Stimulated activated CD8-positive, alpha-beta memory T cell treated with anti-CD3 and anti-CD28 coated beads, Interleukin-7, amount 100 ng/mL, for 1 hour (primary cell): ENCODE measurements around the gene PTPRD.

Experiments used
- DNase-seq, 2 donors: peaks; one replicate each; pipeline ENCODE4 v3.0.0-alpha.2; 2020; ENCODE audit warnings: low read depth in 2 of 2

The PTPRD gene

DNA sequence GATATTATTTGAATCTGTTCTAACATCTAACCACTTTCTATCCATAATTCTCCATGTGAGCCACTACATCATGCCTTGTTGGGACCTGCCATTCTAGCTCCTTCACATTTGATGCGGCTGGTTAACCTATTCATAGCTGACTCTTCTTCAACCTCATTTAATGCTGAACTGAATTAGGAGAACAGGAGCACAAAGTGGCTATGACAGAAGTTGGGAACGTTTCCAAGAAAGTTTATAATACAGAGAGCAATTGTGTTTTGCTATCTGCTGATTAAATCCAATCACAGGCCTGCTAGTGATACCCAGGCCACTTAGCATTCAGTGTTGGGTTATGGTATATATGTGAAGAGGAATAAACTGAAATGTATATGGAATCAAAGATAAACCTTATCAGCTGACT, 440.3 kb downstream of the PTPRD start:
- DNase-seq, result no peak

DNA sequence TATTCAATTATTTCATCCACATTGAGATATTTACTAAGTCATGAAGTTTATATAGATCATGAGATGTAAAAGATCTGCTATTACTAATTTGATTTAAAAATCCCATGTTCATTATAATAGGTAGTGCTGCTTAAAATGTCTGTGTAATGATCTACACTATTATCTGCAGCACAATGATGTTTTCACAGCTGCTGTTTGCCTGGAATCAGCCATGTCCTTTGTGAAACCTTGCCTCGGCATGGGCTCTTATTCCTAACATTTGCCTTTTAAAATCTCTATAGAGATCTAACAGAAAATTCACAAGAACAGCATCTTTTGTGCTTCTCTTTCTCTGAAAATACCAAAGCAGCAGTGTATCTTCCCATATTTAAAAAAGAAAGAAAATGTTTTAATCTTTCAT, 444.6 kb downstream of the PTPRD start:
- DNase-seq, result no peak

GRCh38 chr9:10148796-10149195, 464.0 kb downstream of the PTPRD start:
- no peak for DNase-seq

DNA sequence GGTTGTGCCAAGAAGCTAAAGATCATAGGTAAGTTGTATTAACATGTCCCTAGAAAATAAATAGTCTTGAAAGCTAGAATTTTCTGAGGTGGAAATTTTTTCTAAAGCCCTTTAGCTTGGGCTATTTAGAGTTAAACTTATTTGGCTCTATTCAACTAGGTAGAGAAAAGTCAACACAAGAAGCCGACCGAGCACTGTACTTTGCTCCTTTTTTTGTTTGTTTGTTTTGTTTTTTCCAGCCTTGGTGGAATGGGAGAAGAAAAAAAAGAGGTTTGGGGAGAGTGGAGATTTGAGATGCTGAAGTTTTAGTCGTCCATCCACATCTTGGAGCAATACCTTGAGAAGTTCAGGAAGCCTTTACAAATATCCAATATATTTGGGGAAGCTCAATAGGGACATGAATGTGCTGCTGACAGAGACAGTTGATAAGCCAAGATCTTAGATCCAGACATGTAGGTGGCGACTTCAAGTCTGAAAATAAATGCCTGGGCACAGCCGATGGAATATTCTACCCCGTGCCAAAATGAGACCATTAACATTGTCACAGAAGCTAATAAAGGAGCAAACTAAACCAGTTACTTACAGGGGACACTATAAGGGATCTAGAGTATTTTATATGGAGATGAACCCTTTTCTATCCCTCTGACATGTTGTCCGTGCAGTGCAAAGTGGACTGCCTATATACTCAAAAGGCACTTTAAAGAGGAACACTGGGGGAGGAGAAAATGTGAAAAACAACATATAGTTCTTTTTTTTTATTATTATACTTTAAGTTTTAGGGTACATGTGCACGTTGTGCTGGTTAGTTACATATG, 466.1 kb downstream of the PTPRD start:
- no peak for DNase-seq

GRCh38 chr9:10144355-10144754, 468.4 kb downstream of the PTPRD start:
- no peak for DNase-seq

- DNase-seq, result no peak
Observed at GRCh38 chr9:10135553-10135952, 477.2 kb downstream of the PTPRD start.

GRCh38 chr9:10134266-10134665, 478.5 kb downstream of the PTPRD start:
- no peak for DNase-seq

DNA sequence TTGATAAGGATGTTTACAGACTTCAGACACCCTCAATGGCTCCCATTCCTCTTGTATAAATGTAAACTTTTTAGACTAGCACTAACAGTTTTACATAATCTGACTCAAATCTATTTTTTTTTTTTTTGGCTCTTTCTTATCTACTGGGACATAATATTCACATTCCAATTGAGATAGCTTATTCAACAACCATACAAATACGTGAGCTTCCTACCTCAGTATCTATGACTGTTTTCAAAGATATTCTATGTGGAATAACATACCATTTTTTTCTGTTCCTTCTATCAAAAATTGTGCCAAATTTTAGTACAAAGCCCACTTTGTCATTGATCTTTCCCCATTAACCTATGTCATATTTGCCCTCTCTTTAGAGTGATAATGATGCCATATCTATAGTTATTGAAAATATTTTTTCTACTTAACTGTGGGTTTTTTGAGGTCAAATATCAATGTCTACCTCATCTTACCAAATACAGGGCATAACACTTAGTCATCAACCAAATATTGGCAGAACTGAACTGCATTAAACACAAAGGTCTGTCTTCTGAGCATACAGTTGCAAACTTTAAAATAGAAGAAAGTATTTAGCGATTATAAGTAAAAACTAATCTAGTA, 482.6 kb downstream of the PTPRD start:
- no peak for DNase-seq

DNA sequence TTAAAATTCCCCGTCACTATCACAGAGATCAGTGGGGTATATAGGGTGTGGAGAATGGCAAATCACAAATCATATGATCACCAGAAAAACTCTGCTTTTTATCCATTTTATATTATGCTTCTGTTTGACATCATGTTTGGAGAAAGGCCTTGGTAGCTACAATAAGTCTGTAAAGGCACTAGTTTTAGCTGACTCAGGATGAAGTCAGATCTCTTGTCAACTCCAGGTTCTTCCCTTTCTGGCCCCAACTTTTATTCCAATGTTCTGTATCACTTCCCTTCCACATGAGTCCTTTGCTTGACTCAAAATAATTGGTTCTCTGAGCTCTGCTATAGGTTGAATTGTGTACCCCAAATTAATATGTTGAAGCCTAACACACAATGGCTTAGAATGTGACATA, 484.9 kb downstream of the PTPRD start:
- DNase-seq, result no peak

DNA sequence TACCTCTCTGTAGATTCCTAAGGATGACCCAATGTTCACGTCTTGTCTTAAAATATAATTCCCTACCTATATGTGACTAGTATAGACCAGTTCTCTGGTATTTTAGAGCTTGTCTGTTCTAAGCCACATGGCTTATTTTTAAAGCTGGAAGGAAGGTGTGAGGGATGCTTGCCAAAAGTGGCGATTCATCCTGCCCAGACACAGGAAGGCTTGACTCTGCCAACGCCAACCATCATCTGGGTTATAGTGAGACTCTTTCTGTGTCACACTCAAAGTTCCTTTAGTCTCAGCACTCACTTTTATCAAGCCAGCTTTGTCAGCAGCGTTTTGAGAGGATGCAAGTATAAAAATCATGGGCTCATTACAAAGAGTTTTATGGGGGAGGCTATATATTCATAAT, 500.0 kb downstream of the PTPRD start:
- no peak for DNase-seq

DNA sequence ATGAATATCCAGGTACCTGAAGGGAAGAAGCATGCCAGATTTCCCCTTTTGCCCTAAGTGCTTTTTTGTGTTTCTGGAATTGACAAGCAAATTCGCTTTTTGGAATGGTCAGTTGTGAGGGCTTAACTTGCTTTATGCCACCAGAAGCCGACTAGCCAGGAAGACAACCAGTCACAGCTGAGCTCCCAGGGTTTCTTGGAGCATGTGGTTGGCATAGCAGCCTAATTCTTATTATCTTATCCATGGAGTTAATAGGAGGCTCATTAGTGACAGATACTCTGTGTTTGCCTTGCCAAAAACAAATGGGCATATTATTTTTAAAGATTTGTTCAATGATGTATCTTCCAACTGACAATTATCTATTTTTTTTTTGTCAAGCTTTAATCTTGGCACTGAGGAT, 500.7 kb downstream of the PTPRD start:
- DNase-seq, result no peak

DNA sequence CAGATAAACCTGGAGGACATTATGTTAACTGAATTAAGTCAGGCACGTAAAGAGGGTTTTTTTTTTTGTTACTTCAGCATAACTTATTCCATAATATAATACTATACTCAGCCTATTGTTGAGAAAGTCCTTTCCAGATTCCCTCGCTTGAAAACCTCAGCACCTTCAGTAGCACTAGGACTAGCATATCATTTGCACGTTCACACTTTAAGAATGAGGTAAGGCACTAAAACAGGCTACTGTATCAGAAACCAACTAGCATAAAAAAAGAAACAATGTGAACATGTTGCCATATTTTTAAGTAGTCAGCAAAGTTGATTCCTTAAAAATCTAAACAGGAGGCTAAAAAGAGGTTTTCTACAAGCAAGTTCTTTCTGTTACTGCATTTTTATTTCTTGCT, 504.0 kb downstream of the PTPRD start:
- no peak for DNase-seq

- DNase-seq, result no peak
Observed at GRCh38 chr9:10104774-10105173, 508.0 kb downstream of the PTPRD start.

DNA sequence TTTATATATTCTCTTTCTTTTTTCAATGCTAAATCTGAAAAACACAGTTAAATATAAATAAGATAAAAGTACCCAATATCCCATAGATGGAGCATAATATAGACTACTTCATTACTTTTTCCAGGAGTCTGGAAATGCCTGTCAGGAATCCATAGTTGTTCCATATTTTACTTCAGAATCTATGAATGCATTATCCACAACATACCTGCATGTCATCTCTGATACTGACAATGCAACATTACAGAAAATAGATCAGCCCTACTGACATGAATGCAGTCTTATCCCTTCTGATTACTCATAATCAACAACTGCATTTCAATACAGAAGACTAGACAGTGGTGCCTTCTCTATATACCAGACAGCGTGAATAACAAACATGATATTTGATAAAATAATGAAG, 517.6 kb downstream of the PTPRD start:
- DNase-seq, result no peak

GRCh38 chr9:10094563-10094962, 518.2 kb downstream of the PTPRD start:
- no peak for DNase-seq

DNA sequence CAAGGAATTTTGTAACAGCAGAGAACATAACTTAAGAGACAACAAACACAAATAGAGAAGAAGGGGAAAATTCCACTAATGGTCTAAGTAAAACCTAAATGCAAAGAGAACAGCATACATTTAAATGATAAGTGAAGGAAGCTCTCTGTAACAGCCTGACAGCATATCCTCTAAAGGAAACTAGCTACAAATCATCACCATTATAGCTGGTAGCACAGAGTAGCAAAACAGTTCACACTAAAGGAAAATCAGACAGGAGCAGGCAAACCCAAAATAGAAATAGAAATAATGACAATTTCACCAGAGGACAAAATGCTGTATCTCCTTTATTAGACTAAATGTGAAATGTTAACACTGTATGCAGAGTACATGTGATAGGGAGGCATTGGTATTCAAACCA, 532.8 kb downstream of the PTPRD start:
- DNase-seq, result no peak

- DNase-seq, result no peak
Observed at GRCh38 chr9:10079284-10079964, 533.4 kb downstream of the PTPRD start.

DNA sequence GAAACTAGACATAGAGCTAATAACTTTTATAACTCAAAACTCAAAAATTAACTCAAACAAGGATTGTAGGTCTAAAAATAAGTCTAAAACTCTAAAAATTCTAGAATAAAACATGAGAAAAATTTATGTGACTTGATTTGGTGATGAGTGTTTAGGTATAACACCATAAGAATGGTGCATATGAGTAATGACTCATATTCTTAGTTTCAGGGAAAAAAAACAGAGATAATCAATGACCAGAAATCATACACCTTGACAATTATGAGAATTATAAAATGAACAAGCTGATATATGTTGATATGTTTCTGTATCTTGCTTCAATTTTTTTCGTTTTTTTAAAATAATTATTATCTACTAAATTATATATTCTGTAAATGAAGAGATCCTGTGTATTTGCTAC, 541.2 kb downstream of the PTPRD start:
- no peak for DNase-seq

GRCh38 chr9:10062629-10063395, 550.0 kb downstream of the PTPRD start:
- no peak for DNase-seq

DNA sequence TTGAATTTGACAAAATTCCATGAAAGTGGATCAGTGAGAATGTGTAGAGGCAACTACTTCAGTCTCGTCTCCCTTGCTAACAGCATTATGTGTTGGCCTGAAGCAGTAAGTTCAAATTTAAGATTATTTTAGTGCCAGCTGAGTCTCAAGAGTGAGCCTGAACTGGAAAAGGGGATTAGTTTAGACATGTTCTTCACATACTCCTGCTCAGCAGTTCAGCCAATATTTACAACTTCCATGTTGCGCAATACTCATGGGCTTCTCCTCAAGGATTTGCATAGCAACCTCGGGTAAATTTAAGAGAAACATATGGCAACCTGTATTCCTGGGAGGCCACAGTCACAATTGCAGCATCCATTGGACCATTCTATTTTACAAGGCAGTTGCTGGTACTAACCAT, 553.8 kb downstream of the PTPRD start:
- DNase-seq, result no peak

DNA sequence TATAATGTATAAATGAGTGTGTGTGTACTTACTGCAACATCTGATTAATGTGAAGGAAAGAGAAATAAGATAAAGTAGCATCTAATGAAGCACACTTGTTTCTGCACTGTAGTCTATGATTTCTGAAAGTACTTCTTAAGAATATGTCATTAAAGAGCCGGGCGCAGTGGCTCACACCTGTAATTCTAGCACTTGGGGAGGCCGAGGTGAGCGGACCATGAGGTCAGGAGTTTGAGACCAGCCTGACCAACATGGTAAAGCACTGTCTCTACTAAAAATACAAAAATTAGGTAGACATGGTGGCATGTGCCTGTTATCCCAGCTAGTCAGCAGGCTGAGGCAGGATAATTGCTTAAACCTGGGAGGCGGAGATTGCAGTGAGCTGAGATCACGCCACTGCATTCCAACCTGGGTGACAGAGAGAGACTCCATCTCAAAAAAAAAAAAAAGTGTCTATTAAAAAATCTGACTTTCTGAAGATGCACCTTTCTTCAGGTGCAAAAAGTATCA, 556.9 kb downstream of the PTPRD start:
- DNase-seq, result no peak

DNA sequence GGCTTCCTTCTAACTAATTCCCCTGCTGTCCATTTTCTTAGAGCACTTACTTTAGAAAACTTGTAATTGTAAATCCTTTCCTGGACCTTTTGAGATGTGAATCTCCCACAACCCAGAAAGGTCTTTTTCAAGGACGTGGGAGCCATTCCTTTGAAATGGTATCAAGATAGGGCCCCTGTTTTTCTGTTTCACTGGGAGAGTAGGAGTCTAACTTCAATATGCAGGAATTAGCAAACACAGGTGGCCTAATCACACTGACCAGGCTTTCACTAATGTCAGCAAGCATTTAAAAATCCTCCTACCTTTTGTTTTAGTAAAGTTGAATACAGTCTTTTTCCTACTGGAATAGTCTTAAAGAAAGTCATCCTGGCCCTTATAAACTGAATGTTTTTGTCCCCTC, 558.3 kb downstream of the PTPRD start:
- DNase-seq, result no peak
